Smooth muscle cell (in vitro differentiated cells): ENCODE measurements around the gene CUL1. TPM values are rescaled to one million over a fixed set of nuclear protein-coding genes. Genes with fewer than 3 reads are reported as not detected.

Source experiments
- DNase-seq: peaks from one replicate; lab custom pipeline; 2025; ENCODE audit not compliant: unreplicated experiment; lab: John Stamatoyannopoulos, UW
- H2AFZ ChIP-seq: fragments of 200-600 bp; sonication (generic); 2 replicates; pipeline ENCODE4 v1.6.0; 2016; ENCODE audit warnings: antibody characterized with exemption, low read depth, mild to moderate bottlenecking
- H3F3A ChIP-seq: fragments of 200-600 bp; sonication (generic); 2 replicates; pipeline ENCODE4 v1.6.0; 2017; ENCODE audit warnings: antibody characterized with exemption, low read depth
- H3K27ac ChIP-seq: fragments of 200-600 bp; sonication (generic); 2 replicates; pipeline ENCODE4 v1.5.1; 2016; ENCODE audit warnings: low read depth, mild to moderate bottlenecking
- H3K27me3 ChIP-seq: fragments of 200-600 bp; sonication (generic); 2 replicates; pipeline ENCODE4 v1.6.1; 2016; ENCODE audit warnings: low read depth, mild to moderate bottlenecking
- H3K36me3 ChIP-seq: fragments of 200-600 bp; sonication (generic); 2 replicates; pipeline ENCODE4 v1.5.1; 2016; ENCODE audit warnings: low read depth
- H3K4me1 ChIP-seq: fragments of 200-600 bp; sonication (generic); 2 replicates; pipeline ENCODE4 v1.5.1; 2016; ENCODE audit warnings: low read depth
- H3K4me2 ChIP-seq: fragments of 200-600 bp; sonication (generic); 2 replicates; pipeline ENCODE4 v1.6.0; 2016; ENCODE audit warnings: mild to moderate bottlenecking
- H3K4me3 ChIP-seq: fragments of 200-600 bp; sonication (generic); 2 replicates; pipeline ENCODE4 v1.5.1; 2016; ENCODE audit warnings: mild to moderate bottlenecking
- H3K79me2 ChIP-seq: fragments of 200-600 bp; sonication (generic); 2 replicates; pipeline ENCODE4 v1.6.0; 2016; ENCODE audit warnings: low read depth, mild to moderate bottlenecking
- H3K9ac ChIP-seq: fragments of 200-600 bp; sonication (generic); 2 replicates; pipeline ENCODE4 v1.6.0; 2016; ENCODE audit warnings: low read depth
- H3K9me3 ChIP-seq: fragments of 200-600 bp; sonication (generic); replicated peaks from 2 replicates; pipeline ENCODE4 v1.5.1; 2016; ENCODE audit warnings: low read depth
- H4K20me1 ChIP-seq: fragments of 200-600 bp; sonication (generic); 2 replicates; pipeline ENCODE4 v1.6.0; 2016; ENCODE audit warnings: low read depth
- CTCF ChIP-seq: fragments of 200-600 bp; sonication (generic); IDR thresholded peaks from 2 replicates; pipeline ENCODE4 v1.5.1; 2017; ENCODE audit warnings: borderline replicate concordance, mild to moderate bottlenecking, antibody characterized with exemption; ENCODE audit not compliant: insufficient read depth, poor library complexity, severe bottlenecking
- WGBS: methylation state at CpG from one replicate; pipeline ENCODE4 v1.1.7; 2016; ENCODE audit warnings: low lambda C conversion rate; 5-methylcytosine and 5-hydroxymethylcytosine counted together
- polyA plus RNA-seq: library from polyadenylated mRNA; unstranded; fragments of >200 nt; fragmentation: Nextera tagmentation; extraction: Ambion mirVana; gene quantifications from 2 replicates; pipeline ENCODE4 v1.2.1, GENCODE V29; 2016
- total RNA-seq: library from RNA; depleted of rRNA; stranded (reverse); fragments of >200 nt; gene quantifications from 2 replicates; pipeline ENCODE4 v1.2.3, GENCODE V29; 2014

The CUL1 gene
- total and polyA plus RNA-seq, 2 experiments from 2014 or later = 38.2 to 44.8 TPM

GRCh38 chr7:148830897-148831692, 132.4 kb downstream of the CUL1 start:
- Histone ChIP-seq H4K20me1 (no peaks in the 10 kb centered on the region), H3K27me3 (no peaks in the 10 kb centered on the region), H3K9me3 (no peaks in the 10 kb centered on the region), H3K79me2 (peaks cover 6% of the 10 kb centered on the region), H3K27ac (no peak overlapping the region), H3K4me2 (no peak overlapping the region), H3K9ac (no peak overlapping the region), H3K4me1 (no peaks in the 10 kb centered on the region), H3F3A (no peaks in the 10 kb centered on the region), H3K36me3 (peaks cover 4% of the 10 kb centered on the region), H2AFZ (no peak overlapping the region), H3K4me3 (no peak overlapping the region)
- DNase-seq = no peak
- no peak for TF ChIP-seq CTCF
- 94% methylated on average over 5 of the region's 5 CpGs for WGBS

GRCh38 chr7:148831782-148832181, 133.1 kb downstream of the CUL1 start:
- Histone ChIP-seq H3K4me2 (no peak overlapping the region), H3K4me3 (no peak overlapping the region), H3K27me3 (no peaks in the 10 kb centered on the region), H4K20me1 (no peaks in the 10 kb centered on the region), H3K9me3 (no peaks in the 10 kb centered on the region), H3K79me2 (peaks cover 6% of the 10 kb centered on the region), H3K27ac (no peak overlapping the region), H3K4me1 (no peaks in the 10 kb centered on the region), H2AFZ (no peak overlapping the region), H3K9ac (no peak overlapping the region), H3K36me3 (no peaks in the 10 kb centered on the region), H3F3A (no peaks in the 10 kb centered on the region)
- WGBS = 100% methylated on average over 2 of the region's 2 CpGs
- DNase-seq = no peak
- no peak for TF ChIP-seq CTCF

- Histone ChIP-seq H3K27ac (no peak overlapping the region), H3K9ac (no peak overlapping the region), H2AFZ (no peak overlapping the region), H3K4me1 (no peaks in the 10 kb centered on the region), H3K79me2 (peaks cover 13% of the 10 kb centered on the region), H4K20me1 (no peaks in the 10 kb centered on the region), H3K36me3 (no peaks in the 10 kb centered on the region), H3K9me3 (no peaks in the 10 kb centered on the region), H3K4me3 (no peak overlapping the region), H3K4me2 (no peak overlapping the region), H3K27me3 (no peaks in the 10 kb centered on the region), H3F3A (no peaks in the 10 kb centered on the region)
- no peak for TF ChIP-seq CTCF
- 98% methylated on average over 2 of the region's 2 CpGs for WGBS
- no peak for DNase-seq
Measured at GRCh38 chr7:148834605-148835004, 135.9 kb downstream of the CUL1 start.

- Histone ChIP-seq H4K20me1 (no peaks in the 10 kb centered on the region), H3K9ac (no peak overlapping the region), H3K27ac (no peak overlapping the region), H2AFZ (no peak overlapping the region), H3K36me3 (no peaks in the 10 kb centered on the region), H3K4me3 (no peak overlapping the region), H3K4me2 (no peak overlapping the region), H3F3A (no peaks in the 10 kb centered on the region), H3K9me3 (no peaks in the 10 kb centered on the region), H3K4me1 (no peaks in the 10 kb centered on the region), H3K79me2 (peaks cover 9% of the 10 kb centered on the region), H3K27me3 (no peaks in the 10 kb centered on the region)
- no peak for DNase-seq
- WGBS = 95% methylated on average over 4 of the region's 4 CpGs
- no peak for TF ChIP-seq CTCF
Measured at GRCh38 chr7:148835854-148836253, 137.2 kb downstream of the CUL1 start.
